Gastroesophageal sphincter (tissue), 4 donors: ENCODE data around the gene PXDC1. TPM values are rescaled to one million over a fixed set of nuclear protein-coding genes. Genes with fewer than 3 reads are reported as not detected.
A peak's percentile ranks its signal among the peaks of the same experiment; 100 is the strongest.

Experiments used
- ATAC-seq: fragments of 150-250 bp; one replicate; pipeline ENCODE4 v1.9.1; 2016; ENCODE audit warnings: mild to moderate bottlenecking, moderate library complexity
- H3K27ac ChIP-seq, 4 donors: fragments of 200-600 bp; sonication (generic) in 3 of 4; 1 replicate in 3 of 4; 2 replicates in 1 of 4; pipeline ENCODE4 v1.5.1; 2016 to 2019
- H3K27me3 ChIP-seq: fragments of 200-600 bp; sonication (generic); one replicate; pipeline ENCODE4 v1.5.1; 2019
- H3K36me3 ChIP-seq, 2 donors: fragments of 200-600 bp; sonication (generic); one replicate each; pipeline ENCODE4 v1.5.1; 2019; ENCODE audit warnings: control low read depth in 1 of 2
- H3K4me1 ChIP-seq, 3 donors: fragments of 200-600 bp; sonication (generic); 1 replicate in 2 of 3; 2 replicates in 1 of 3; pipeline ENCODE4 v1.5.1; 2016 to 2019; ENCODE audit warnings: control low read depth in 2 of 3
- H3K4me3 ChIP-seq, 2 donors: fragments of 200-600 bp; sonication (generic); one replicate each; pipeline ENCODE4 v1.5.1; 2019; ENCODE audit warnings: mild to moderate bottlenecking in 1 of 2, moderate library complexity in 1 of 2
- H3K9me3 ChIP-seq, 3 donors: fragments of 200-600 bp; sonication (generic); one replicate each; pipeline ENCODE4 v1.5.1; 2017 to 2019; ENCODE audit warnings: control low read depth in 2 of 3
- EP300 ChIP-seq: sonication (generic); formaldehyde crosslinking; IDR thresholded peaks from one replicate; pipeline ENCODE4 v1.6.1; 2017; ENCODE audit warnings: antibody characterized with exemption, mild to moderate bottlenecking
- POLR2A ChIP-seq, 2 donors: fragments of 450-650 bp; IDR thresholded peaks; one replicate each; pipeline ENCODE4 v1.6.1; 2017; ENCODE audit warnings: antibody characterized with exemption in 2 of 2, mild to moderate bottlenecking in 2 of 2, moderate library complexity in 1 of 2
- POLR2AphosphoS5 ChIP-seq: sonication (generic); formaldehyde crosslinking; IDR thresholded peaks from one replicate; pipeline ENCODE4 v1.6.1; 2017; ENCODE audit warnings: antibody characterized with exemption
- WGBS, 2 donors: methylation state at CpG; one replicate each; pipeline ENCODE4 v1.1.5; 2018; ENCODE audit warnings: low coverage in 1 of 2; 5-methylcytosine and 5-hydroxymethylcytosine counted together
- total RNA-seq, 4 donors: library from RNA; depleted of rRNA; stranded (reverse); fragments of >200 nt; gene quantifications; one replicate each; pipeline ENCODE4 v1.1.0, GENCODE V29; 2016
- TF ChIP-seq, protein P1 (sequence below), 4 experiments: fragments of 200-600 bp in 2 of 4; fragments of 450-650 bp in 2 of 4; sonication (generic) in 1 of 4; IDR thresholded peaks; one replicate each; pipeline ENCODE4 v1.5.1; 2017 to 2019; ENCODE audit warnings: antibody characterized with exemption in 4 of 4, mild to moderate bottlenecking in 2 of 4, moderate library complexity in 2 of 4

Gene PXDC1
- total RNA-seq, 4 donors from 2014 or later: 78.3 to 182 (median 152) TPM

DNA sequence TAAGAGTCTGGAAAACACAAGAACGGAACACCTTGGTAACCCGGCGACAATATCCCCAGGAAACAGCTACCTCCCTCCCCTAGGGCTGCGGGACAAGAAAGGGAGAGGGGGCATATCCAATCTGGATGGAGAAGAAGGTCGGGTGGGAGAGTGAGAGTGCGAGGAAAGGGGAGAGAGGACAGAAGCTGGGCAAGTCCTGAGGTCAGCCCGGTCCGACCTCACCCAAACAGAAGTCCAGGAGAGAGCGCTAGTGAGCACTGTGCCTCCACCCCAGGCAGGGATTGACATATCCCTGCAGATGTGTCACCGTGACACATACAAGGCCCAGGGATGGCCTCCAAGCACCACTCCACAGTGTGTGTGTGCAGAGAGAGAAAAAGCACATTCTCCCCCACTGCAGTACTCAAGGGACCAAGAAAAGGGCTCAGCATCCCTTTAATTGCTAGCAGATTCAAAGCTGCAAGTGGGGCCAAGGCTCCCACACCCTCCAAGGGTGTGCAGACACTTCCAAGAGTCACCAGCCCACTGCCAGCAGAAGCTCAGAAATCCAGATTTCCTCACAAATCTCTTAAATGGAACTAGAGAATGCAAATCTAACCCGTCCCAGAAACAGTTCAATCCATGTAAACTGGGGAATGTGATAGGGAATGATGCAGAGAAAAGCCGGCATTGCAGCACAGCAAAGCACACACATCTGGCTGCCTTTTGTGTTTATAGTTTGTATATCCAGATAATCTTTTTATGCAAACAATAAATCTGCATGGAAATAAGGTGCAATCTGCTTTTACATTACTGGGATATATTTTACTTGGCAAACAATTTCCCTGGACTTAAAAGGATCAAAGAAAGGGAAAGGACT is 3.1 kb downstream of the PXDC1 start:
- no peaks in the 10 kb centered on the region for H3K9me3 ChIP-seq
- peak overlapping the region in 3 of 4 donors; percentile 97 to 99 (median 98) for H3K27ac ChIP-seq
- WGBS, 2 donors: 55% methylated on average over 11 of the region's 12 CpGs; no CpG with 5 or more reads in 1 of the 2 donors
- peak overlapping the region in 1 of 2 donors; percentile 86 for H3K4me3 ChIP-seq
- H3K4me1 ChIP-seq: peaks cover 2 to 87% (median 55%) of the 10 kb centered on the region in 3 donors
- TF ChIP-seq, protein P1, sequence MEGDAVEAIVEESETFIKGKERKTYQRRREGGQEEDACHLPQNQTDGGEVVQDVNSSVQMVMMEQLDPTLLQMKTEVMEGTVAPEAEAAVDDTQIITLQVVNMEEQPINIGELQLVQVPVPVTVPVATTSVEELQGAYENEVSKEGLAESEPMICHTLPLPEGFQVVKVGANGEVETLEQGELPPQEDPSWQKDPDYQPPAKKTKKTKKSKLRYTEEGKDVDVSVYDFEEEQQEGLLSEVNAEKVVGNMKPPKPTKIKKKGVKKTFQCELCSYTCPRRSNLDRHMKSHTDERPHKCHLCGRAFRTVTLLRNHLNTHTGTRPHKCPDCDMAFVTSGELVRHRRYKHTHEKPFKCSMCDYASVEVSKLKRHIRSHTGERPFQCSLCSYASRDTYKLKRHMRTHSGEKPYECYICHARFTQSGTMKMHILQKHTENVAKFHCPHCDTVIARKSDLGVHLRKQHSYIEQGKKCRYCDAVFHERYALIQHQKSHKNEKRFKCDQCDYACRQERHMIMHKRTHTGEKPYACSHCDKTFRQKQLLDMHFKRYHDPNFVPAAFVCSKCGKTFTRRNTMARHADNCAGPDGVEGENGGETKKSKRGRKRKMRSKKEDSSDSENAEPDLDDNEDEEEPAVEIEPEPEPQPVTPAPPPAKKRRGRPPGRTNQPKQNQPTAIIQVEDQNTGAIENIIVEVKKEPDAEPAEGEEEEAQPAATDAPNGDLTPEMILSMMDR (IDR thresholded peaks at IDR 0.05): peak in 3 of 4 experiments; percentile 50 to 67 (median 58)
- TF ChIP-seq POLR2A (IDR thresholded peaks at IDR 0.05) (peak in 1 of 2 donors; percentile 15), EP300 (no peak), POLR2AphosphoS5 (peak; percentile 53)
- ATAC-seq: peak; percentile 11
- H3K27me3 ChIP-seq: no peaks in the 10 kb centered on the region
- peaks cover 0 to 4% of the 10 kb centered on the region in 2 donors for H3K36me3 ChIP-seq

DNA sequence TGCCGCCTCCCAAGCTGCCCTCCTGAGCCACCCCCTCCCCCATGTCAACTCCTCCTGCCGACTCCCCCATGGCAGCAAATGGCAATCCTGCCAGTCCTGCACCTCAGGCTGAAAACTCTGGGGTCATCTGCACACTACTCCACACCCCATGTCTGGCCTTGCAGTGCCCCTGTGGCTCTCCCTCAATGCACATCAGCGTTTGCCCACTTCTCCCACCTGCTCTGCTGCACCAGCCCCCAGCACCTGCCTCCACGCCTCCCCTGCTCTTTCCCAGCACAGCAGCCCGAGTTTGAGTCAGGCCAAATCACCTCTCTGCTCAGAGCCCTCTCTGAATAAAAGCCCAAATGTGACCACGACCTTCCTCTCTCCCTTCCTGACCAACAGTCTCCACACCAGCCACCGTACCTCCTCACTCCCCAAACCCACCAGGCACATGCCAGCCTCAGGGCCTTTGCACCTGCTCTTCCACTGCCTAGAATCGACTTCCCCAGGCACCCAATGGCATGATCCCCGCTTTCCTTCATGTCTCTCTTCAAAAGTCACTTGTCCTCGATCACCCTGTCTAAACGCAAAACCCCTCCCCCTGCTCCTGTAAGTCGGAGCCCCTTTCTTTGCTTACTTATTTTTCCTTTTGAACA is 4.3 kb downstream of the PXDC1 start:
- ATAC-seq: no peak
- Histone ChIP-seq H3K9me3 (no peaks in the 10 kb centered on the region), H3K27ac (peak overlapping the region in 3 of 4 donors; percentile 97 to 99 (median 98)), H3K4me1 (peaks cover 5 to 88% (median 64%) of the 10 kb centered on the region in 3 donors), H3K36me3 (peaks cover 0 to 4% of the 10 kb centered on the region in 2 donors), H3K4me3 (no peak overlapping the region), H3K27me3 (no peaks in the 10 kb centered on the region)
- WGBS, 2 donors: 80 to 87% methylated on average over 7 to 10 of the region's 12 CpGs
- TF ChIP-seq EP300 (no peak), POLR2AphosphoS5 (no peak), POLR2A (IDR thresholded peaks at IDR 0.05) (no peak)
- TF ChIP-seq, protein P1 (IDR thresholded peaks at IDR 0.05): no peak

DNA sequence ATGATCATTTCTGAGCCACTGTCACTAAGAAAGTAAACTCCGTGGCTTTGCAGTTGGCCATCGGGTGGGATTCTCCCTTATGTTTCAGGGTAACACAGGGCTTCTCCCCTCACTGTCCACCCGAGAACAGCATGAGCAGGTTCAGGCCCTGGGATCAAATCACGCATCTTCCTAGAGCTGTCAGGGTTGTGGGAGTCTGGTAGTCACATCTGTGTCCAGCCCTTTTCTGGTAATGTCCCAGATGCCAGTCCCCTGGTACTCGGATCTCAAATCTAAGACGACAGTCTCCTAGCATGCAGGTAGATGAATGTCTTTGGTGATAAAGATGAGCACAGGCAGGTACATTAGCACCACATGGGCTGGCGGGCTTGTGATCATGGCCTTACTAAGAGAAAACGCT is 4.8 kb downstream of the PXDC1 start:
- peaks cover 0 to 4% of the 10 kb centered on the region in 2 donors for H3K36me3 ChIP-seq
- ATAC-seq: no peak
- peaks cover 5 to 92% (median 64%) of the 10 kb centered on the region in 3 donors for H3K4me1 ChIP-seq
- H3K4me3 ChIP-seq: no peak overlapping the region
- H3K9me3 ChIP-seq: no peaks in the 10 kb centered on the region
- H3K27ac ChIP-seq: peak overlapping the region in 3 of 4 donors; percentile 97 to 99 (median 98)
- 80 to 96% methylated on average over 1 to 3 of the region's 8 CpGs for WGBS, 2 donors
- TF ChIP-seq POLR2AphosphoS5 (no peak), EP300 (no peak), POLR2A (IDR thresholded peaks at IDR 0.05) (no peak)
- TF ChIP-seq, protein P1 (IDR thresholded peaks at IDR 0.05): no peak
- no peaks in the 10 kb centered on the region for H3K27me3 ChIP-seq

GRCh38 chr6:3746119-3746691 is 5.3 kb downstream of the PXDC1 start:
- TF ChIP-seq POLR2AphosphoS5: no peak
- TF ChIP-seq, protein P1 (IDR thresholded peaks at IDR 0.05): no peak
- no peak for TF ChIP-seq EP300
- TF ChIP-seq POLR2A (IDR thresholded peaks at IDR 0.05): no peak
- peak overlapping the region in 3 of 4 donors; percentile 97 to 99 (median 98) for H3K27ac ChIP-seq
- peaks cover 5 to 97% (median 69%) of the 10 kb centered on the region in 3 donors for H3K4me1 ChIP-seq
- no peak for ATAC-seq
- 57 to 69% methylated on average over 2 to 7 of the region's 11 CpGs for WGBS, 2 donors
- H3K27me3 ChIP-seq: no peaks in the 10 kb centered on the region
- H3K36me3 ChIP-seq: peaks cover 0 to 4% of the 10 kb centered on the region in 2 donors
- no peak overlapping the region for H3K4me3 ChIP-seq
- no peaks in the 10 kb centered on the region for H3K9me3 ChIP-seq
